Kidney capillary endothelial cell (primary cell): ENCODE measurements around the gene NKX6-2.
"Not testable (repeated sequence)": the region's sequence is repeated elsewhere in the genome, so short reads cannot be mapped to it uniquely, and the experiment has no call there.

ENCODE experiments used
- DNase-seq: peaks from one replicate; pipeline ENCODE4 v3.0.0-alpha.2; 2018; ENCODE audit warnings: low spot score

The NKX6-2 gene

GRCh38 chr10:132780356-132780755 lies 5.6 kb downstream of the NKX6-2 start:
- no peak for DNase-seq

GRCh38 chr10:132779549-132780294 lies 6.2 kb downstream of the NKX6-2 start:
- no peak for DNase-seq

- DNase-seq, result no peak
Measured at GRCh38 chr10:132777441-132777840, 8.5 kb downstream of the NKX6-2 start.

- no peak for DNase-seq
Measured at GRCh38 chr10:132776821-132777220, 9.1 kb downstream of the NKX6-2 start.

- no peak for DNase-seq
Measured at GRCh38 chr10:132776186-132776585, 9.8 kb downstream of the NKX6-2 start.

- DNase-seq, result no peak
Measured at GRCh38 chr10:132774902-132775863, 10.8 kb downstream of the NKX6-2 start.

- DNase-seq, result no peak
Measured at GRCh38 chr10:132774181-132774901, 11.6 kb downstream of the NKX6-2 start.

- not testable (repeated sequence) for DNase-seq
Measured at GRCh38 chr10:132772816-132773215, 13.1 kb downstream of the NKX6-2 start.

GRCh38 chr10:132770061-132771021 lies 15.6 kb downstream of the NKX6-2 start:
- DNase-seq, result no peak

- no peak for DNase-seq
Measured at GRCh38 chr10:132768346-132769248, 17.4 kb downstream of the NKX6-2 start.

GRCh38 chr10:132766291-132766690 lies 19.7 kb downstream of the NKX6-2 start:
- DNase-seq, result no peak

- no peak for DNase-seq
Measured at GRCh38 chr10:132765435-132765834, 20.5 kb downstream of the NKX6-2 start.

- DNase-seq, result no peak
Measured at GRCh38 chr10:132764108-132764507, 21.8 kb downstream of the NKX6-2 start.

GRCh38 chr10:132763545-132763944 lies 22.4 kb downstream of the NKX6-2 start:
- DNase-seq, result no peak

GRCh38 chr10:132762267-132762666 lies 23.7 kb downstream of the NKX6-2 start:
- DNase-seq, result no peak

GRCh38 chr10:132761395-132762060 lies 24.4 kb downstream of the NKX6-2 start:
- DNase-seq, result no peak

- no peak for DNase-seq
Measured at GRCh38 chr10:132758865-132759264, 27.1 kb downstream of the NKX6-2 start.

- DNase-seq, result no peak
Measured at GRCh38 chr10:132757171-132757570, 28.8 kb downstream of the NKX6-2 start.

GRCh38 chr10:132756591-132756990 lies 29.4 kb downstream of the NKX6-2 start:
- no peak for DNase-seq
